HS-5 (cell line): ENCODE data around the gene PLAAT4.
"Not testable (repeated sequence)": the region's sequence is repeated elsewhere in the genome, so short reads cannot be mapped to it uniquely, and the experiment has no call there.

Experiments
- DNase-seq: peaks from one replicate; pipeline ENCODE4 v3.0.0-alpha.2; 2012; ENCODE audit warnings: low read depth

The PLAAT4 gene

DNA sequence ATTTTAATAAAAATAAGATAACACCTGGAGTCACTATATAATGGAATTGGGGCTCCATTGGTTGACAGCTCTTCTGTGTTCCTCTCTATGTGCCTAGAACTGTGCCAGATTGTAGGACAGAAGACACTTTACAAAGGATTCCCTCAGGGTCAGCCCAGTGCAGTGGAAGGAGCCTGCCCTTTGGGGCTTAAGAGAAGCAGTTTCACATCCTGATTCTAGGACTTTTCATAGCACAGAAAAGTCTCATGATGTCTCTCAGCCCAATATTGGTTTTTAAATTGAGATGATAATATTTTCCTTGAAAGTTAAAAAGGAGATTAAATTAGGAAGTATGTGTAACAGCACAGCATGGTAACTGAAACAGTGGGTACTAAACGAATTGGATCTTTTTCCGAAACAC, 7.1 kb downstream of the PLAAT4 start:
- DNase-seq = no peak

GRCh38 chr11:63547061-63547460, 10.5 kb downstream of the PLAAT4 start:
- DNase-seq = no peak

DNA sequence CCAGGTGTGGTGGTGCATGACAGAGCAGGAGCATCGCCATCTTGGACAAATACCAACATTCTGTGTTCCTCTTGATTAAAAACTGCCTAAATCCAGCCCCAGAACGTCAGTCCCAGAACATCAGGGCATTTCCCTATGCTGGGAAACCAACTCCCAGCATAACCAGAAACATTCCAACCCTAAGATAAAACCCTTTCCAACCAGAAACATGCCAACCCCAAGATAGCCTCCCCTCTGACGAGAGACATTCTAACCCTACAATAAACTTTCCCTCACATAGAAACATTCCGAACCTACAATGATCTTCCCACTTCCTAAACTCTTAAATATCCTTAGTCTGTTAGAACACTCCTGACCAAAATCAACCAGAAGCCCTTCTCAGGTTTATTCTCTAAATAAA, 11.6 kb downstream of the PLAAT4 start:
- DNase-seq = no peak

GRCh38 chr11:63549411-63549810, 12.8 kb downstream of the PLAAT4 start:
- no peak for DNase-seq

- DNase-seq = not testable (repeated sequence)
Measured at GRCh38 chr11:63550156-63550700, 13.6 kb downstream of the PLAAT4 start.

- DNase-seq = no peak
Measured at GRCh38 chr11:63551091-63551888, 14.7 kb downstream of the PLAAT4 start.

DNA sequence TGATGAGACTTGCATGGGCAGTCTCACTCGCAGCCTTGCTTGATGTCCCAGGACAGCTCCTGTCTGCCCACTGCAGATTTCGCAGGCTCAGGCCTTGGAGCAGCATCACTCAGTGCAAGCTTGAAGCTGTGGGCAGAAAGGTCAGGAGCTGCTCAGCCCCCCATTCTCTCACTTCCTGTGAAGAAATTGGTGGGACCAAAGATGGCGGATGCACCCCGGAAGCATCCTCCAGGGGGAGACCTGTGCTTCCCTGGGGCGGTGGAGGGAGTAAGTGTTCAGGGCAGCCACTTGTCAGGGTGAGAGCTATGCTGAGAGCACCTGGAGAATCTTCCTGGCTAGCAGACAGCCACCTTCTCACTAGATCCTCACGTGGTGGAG, 15.3 kb downstream of the PLAAT4 start:
- no peak for DNase-seq

GRCh38 chr11:63552921-63553320, 16.3 kb downstream of the PLAAT4 start:
- no peak for DNase-seq

DNA sequence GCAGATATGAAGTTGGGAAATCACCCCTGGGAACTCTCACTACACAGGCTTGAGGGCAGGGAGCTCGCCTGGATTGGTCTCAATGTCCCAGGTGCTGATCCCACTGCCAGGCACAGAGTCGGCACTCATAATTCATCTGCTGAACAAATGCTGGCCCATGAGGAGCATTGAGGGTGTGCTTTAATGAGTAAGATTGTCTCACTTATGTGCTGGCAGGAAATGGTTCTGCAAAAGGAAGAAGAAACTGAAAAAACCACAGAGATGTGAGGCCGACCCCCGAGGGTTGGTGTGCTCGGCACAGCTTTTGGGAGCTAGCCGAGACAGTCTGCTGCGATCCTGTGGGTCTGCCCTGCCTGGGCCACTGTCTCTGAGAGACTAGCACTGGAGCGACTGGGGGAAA, 17.2 kb downstream of the PLAAT4 start:
- DNase-seq = no peak

GRCh38 chr11:63554877-63555223, 18.2 kb downstream of the PLAAT4 start:
- no peak for DNase-seq

GRCh38 chr11:63556404-63557013, 19.9 kb downstream of the PLAAT4 start:
- DNase-seq = no peak

DNA sequence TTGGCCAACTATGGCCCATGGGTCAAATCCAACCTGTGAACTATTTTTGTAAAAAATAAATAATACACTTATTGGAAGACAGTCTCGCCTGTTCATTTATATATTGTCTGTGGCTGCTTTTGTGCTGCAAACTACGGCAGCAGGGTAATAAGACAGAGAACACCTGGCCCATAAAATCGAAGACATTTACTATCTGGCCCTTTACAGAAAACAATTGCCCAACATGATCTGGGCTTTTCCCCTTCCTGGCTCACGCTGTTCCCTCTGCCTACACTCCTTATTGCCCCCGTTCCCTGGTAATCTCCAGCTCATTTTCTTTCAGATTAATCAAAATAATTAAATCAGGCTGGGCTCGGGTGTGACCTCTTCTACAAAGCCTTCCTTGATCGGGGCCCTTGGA, 21.0 kb downstream of the PLAAT4 start:
- no peak for DNase-seq

DNA sequence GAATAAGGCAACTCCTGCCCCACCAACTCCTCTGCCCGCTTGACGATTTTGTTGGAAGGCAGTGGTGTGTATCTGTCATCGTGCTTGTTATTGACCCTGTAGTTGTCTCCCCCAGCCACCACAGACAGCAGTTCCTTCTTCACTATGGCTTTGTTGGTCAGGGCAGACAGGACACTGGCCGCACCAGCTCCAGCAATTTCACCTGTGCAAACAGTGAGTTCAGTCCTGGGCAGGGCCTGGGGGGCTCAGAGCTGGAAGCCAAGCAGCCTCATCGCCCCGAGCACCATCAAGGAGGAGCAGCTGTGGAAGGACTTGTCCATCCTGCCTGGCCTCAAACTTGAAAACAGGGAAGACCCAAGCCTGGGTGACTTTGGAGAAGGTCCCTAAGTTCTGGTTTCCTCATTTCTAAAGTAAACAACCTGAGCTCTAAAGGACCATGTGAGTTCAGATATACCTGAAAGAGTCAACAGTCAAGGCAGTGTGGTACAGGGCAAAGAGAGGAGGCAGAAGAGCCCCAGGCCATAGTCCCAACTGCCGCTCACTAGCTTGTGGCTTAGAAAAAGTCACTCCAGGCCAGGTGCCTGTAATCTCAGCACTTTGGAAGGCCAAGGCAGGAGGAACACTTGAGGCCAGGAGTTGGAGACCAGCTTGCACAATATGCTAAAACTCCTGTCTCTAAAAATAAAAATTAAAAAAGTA, 22.0 kb downstream of the PLAAT4 start:
- no peak for DNase-seq

- no peak for DNase-seq
Measured at GRCh38 chr11:63560506-63561180, 24.0 kb downstream of the PLAAT4 start.

DNA sequence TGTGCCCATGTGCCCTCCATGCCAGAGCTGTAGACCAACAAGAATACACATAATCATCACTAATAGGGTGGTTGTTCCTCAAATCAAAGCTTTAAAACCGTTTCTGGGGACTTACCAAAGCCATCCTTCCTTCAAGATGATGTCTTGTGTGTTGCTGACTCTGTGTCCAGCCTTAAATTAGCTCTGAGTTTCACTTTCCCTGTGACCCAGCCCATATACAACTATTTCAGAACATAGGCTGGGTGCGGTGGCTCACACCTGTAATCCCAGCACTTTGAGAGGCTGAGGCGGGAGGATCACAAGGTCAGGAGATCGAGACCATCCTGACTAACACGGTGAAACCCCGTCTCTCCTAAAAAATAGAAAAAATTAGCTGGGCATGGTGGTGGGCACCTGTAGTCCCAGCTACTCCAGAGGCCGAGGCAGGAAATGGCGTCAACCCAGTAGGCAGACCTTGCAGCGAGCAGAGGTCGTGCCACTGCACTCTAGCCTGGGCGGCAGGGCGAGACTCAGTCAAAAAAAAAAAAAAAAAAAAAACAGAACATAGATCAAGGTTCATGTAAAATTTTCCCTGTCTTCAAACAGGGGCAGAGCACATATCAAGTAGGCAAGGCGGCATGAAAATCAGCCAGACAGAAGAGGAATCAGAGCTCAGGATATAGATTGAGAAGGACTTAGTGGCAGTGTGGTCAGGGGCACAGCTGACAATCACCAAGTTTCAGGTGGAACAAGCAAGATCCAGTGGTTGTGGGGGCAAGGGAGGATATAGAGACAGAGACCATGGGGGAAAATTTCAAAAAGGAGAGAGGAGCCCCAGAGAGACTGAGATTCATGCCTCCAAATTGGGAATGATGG, 26.8 kb downstream of the PLAAT4 start, which contains the start of gene PLAAT2:
TSS of gene PLAAT2 (minus strand) at position 179 of the 855 bp plus-strand sequence. CDS start at position 124, 55 bp downstream.
- no peak for DNase-seq

- DNase-seq = no peak
Measured at GRCh38 chr11:63564056-63564774, 27.6 kb downstream of the PLAAT4 start.

- DNase-seq = no peak
Measured at GRCh38 chr11:63564784-63565350, 28.3 kb downstream of the PLAAT4 start.

DNA sequence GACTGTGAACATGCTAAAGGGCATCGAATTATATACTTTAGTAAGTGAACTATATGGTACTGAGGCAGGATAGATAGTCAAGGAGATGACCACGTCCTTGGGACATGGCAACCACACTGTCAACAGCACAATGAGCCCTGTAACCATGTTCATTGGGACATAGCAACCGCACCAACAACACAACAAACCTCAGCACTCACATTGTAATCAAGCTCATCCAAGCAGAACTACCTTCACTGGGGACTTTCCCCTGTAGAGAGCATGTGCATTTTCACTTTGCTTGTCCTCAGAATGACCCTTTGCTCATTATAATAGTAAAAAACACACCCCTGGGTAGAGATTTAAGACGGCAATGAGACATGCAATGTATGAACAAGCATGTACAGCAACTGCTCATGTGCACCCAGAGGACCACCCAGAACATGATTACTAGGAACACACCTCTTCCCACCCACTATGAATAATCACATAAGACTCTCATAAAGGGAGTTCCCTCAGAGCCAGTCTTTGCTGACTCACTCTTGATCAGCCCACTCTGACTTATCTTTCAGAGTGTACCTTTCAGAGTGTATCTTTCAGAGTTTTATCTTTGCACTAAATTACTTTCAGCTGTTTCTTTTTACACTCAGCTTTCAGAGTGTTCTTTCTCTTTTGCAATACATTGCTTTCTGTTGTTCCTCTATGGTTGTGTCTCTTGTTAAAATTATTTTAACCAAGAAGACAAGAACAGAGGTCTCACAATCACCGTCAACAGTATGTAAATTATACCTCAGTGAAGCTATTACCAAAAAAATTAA, 30.6 kb downstream of the PLAAT4 start:
- DNase-seq = peak; percentile 78

DNA sequence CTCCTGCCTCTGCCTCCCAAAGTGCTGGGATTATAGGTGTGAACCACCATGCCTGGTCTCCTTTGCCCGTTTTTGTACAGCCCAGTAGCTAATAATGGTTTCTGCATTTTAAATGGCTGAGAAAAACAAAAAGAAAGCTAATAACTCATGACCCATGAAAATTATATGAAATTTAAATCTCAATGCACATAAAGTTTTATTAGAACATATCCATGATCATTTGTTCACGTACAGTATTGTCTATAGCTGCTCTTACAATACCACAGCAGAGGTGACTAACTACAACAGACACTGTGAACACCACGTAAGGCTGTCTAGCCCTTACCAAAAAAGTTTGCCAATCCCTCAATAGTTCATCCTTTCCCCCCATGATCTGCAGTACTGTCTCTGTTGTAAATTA, 33.0 kb downstream of the PLAAT4 start:
- DNase-seq = no peak
